CD4-positive, alpha-beta T cell treated with Interleukin-4 for 1 hour (primary cell): ENCODE measurements around the gene YBX3.
A peak's percentile ranks its signal among the peaks of the same experiment; 100 is the strongest.

Experiments
- DNase-seq, 2 donors: peaks; one replicate each; pipeline ENCODE4 v3.0.0-alpha.2; 2020 to 2022

YBX3 gene

GRCh38 chr12:10721651-10722501 is 1.2 kb downstream of the YBX3 start:
- peak; percentile 87 to 88 for DNase-seq

GRCh38 chr12:10720974-10721650 is 2.0 kb downstream of the YBX3 start:
- DNase-seq, result no peak

- DNase-seq, result no peak
These were observed 3.6 kb downstream of the YBX3 start for GRCh38 chr12:10719482-10719881.

GRCh38 chr12:10718279-10718821 is 4.8 kb downstream of the YBX3 start:
- DNase-seq, result no peak

GRCh38 chr12:10717410-10717809 is 5.7 kb downstream of the YBX3 start:
- DNase-seq, result no peak

GRCh38 chr12:10716704-10717315 is 6.3 kb downstream of the YBX3 start:
- no peak for DNase-seq

GRCh38 chr12:10716277-10716676 is 6.8 kb downstream of the YBX3 start:
- no peak for DNase-seq

GRCh38 chr12:10715491-10715890 is 7.6 kb downstream of the YBX3 start:
- DNase-seq, result peak in 1 of 2 donors; percentile 51

- DNase-seq, result no peak
These were observed 13.3 kb downstream of the YBX3 start for GRCh38 chr12:10709808-10710207.

- DNase-seq, result no peak
These were observed 14.3 kb downstream of the YBX3 start for GRCh38 chr12:10708862-10709261.

GRCh38 chr12:10705655-10706054 is 17.5 kb downstream of the YBX3 start:
- DNase-seq, result no peak

GRCh38 chr12:10701843-10702242 is 21.3 kb downstream of the YBX3 start:
- no peak for DNase-seq

- peak in 1 of 2 donors; percentile 37 for DNase-seq
These were observed 21.9 kb downstream of the YBX3 start for GRCh38 chr12:10701131-10701681.

- no peak for DNase-seq
These were observed 22.5 kb downstream of the YBX3 start for GRCh38 chr12:10700581-10700980.

- DNase-seq, result no peak
These were observed 25.3 kb downstream of the YBX3 start for GRCh38 chr12:10697862-10698261.

- no peak for DNase-seq
These were observed 26.0 kb downstream of the YBX3 start for GRCh38 chr12:10697156-10697555.

- DNase-seq, result no peak
These were observed 32.2 kb downstream of the YBX3 start for GRCh38 chr12:10690906-10691305.

- DNase-seq, result no peak
These were observed 34.0 kb downstream of the YBX3 start for GRCh38 chr12:10689146-10689545.

GRCh38 chr12:10688042-10688441 is 35.1 kb downstream of the YBX3 start:
- no peak for DNase-seq

GRCh38 chr12:10673659-10674384 is 49.3 kb downstream of the YBX3 start, which contains the start of gene STYK1:
Gene STYK1 (minus strand): TSS chr12:10674052. CDS start chr12:10634618, 39,434 bp downstream.
- DNase-seq, result peak; percentile 67 to 84

- DNase-seq, result peak; percentile 32 to 60
These were observed 50.8 kb downstream of the YBX3 start for GRCh38 chr12:10672231-10672868.

GRCh38 chr12:10669533-10669932 is 53.6 kb downstream of the YBX3 start:
- DNase-seq, result no peak
